ENCODE measurements around the gene ZNF512. TPM values are rescaled to one million over a fixed set of nuclear protein-coding genes. Genes with fewer than 3 reads are reported as not detected.

The ZNF512 gene
- total and polyA plus RNA-seq, 2 of the 13 experiments (the other 11 are each of a cell fraction or from before 2014, with no cell fraction given), result 29.8 to 31.0 TPM

GRCh38 chr2:27628767-27629709 lies 46.2 kb downstream of the ZNF512 start, which contains the start of the genes CCDC121 and GPN1 (continued):
- TF ChIP-seq ZNF142 (CRISPR knock-in tag; IDR thresholded peaks at IDR 0.05), result 0 out of 2 replicates have a peak, but pooled peaks have one; percentile 66
- TF ChIP-seq CBX2 (IDR thresholded peaks at IDR 0.05; ENCODE audit: low read depth, low read length), result no peak
- no peak for TF ChIP-seq CBX2 (CRISPR knock-in tag; IDR thresholded peaks at IDR 0.05; ENCODE audit: low read depth)
- peak; percentile 82 for TF ChIP-seq HMGXB3 (CRISPR knock-in tag; IDR thresholded peaks at IDR 0.05; ENCODE audit: borderline replicate concordance)
- peak; percentile 78; the same call in 1 of the 2 replicates for TF ChIP-seq ZNF446 (CRISPR knock-in tag; IDR thresholded peaks at IDR 0.05)
- peak; percentile 77; the same call in 1 of the 2 replicates for TF ChIP-seq KLF12 (CRISPR knock-in tag; IDR thresholded peaks at IDR 0.05; ENCODE audit: borderline replicate concordance)
- peak; percentile 99 for TF ChIP-seq YY1 (IDR thresholded peaks at IDR 0.05; ENCODE audit: insufficient read depth, insufficient replicate concordance, low read depth, low read length)
- peak; percentile 66; the same call in 1 of the 2 replicates for TF ChIP-seq NR2C2 (CRISPR knock-in tag; IDR thresholded peaks at IDR 0.05; ENCODE audit: borderline replicate concordance)
- no peak for TF ChIP-seq NFIC (IDR thresholded peaks at IDR 0.05; ENCODE audit: low read length)
- TF ChIP-seq ZSCAN30 (CRISPR knock-in tag; IDR thresholded peaks at IDR 0.05), result peak; percentile 82; the same call in 1 of the 2 replicates
- TF ChIP-seq TCF12 (IDR thresholded peaks at IDR 0.05), result no peak
- 0 out of 2 replicates have a peak, but pooled peaks have one; percentile 43 for TF ChIP-seq TCF12 (CRISPR knock-in tag; IDR thresholded peaks at IDR 0.05)
- TF ChIP-seq ZNF33B (CRISPR knock-in tag; IDR thresholded peaks at IDR 0.05), result peak; percentile 94
- TF ChIP-seq ZFP37 (CRISPR knock-in tag; IDR thresholded peaks at IDR 0.05; ENCODE audit: borderline replicate concordance), result peak; percentile 47; the same call in 1 of the 2 replicates
- TF ChIP-seq ZNF678 (CRISPR knock-in tag; IDR thresholded peaks at IDR 0.05), result no peak
- TF ChIP-seq RAD21 (CRISPR knock-in tag; IDR thresholded peaks at IDR 0.05), result peak; percentile 27; the same call in 1 of the 2 replicates
- TF ChIP-seq PPARG (CRISPR knock-in tag; conservative IDR thresholded peaks at IDR 0.05), result peak; percentile 55
